H1 (cell line): Measurements from ENCODE around the gene RMP24.

Source experiments
- BRCA1 ChIP-seq: IDR thresholded peaks from 2 replicates; pipeline ENCODE4 v1.6.1; 2012; ENCODE audit warnings: low read depth, low read length, improper control_type of control experiment
- GTF2F1 ChIP-seq: IDR thresholded peaks from 2 replicates; pipeline ENCODE4 v1.6.1; 2012; ENCODE audit warnings: low read depth, low read length, improper control_type of control experiment, borderline replicate concordance
- MAFK ChIP-seq: IDR thresholded peaks from 2 replicates; pipeline ENCODE4 v1.6.1; 2012; ENCODE audit warnings: low read depth, mild to moderate bottlenecking, improper control_type of control experiment, low read length
- RFX5 ChIP-seq: IDR thresholded peaks from 2 replicates; pipeline ENCODE4 v1.6.1; 2011; ENCODE audit warnings: low read depth, low read length, improper control_type of control experiment, borderline replicate concordance
- SP1 ChIP-seq: IDR thresholded peaks from 2 replicates; pipeline ENCODE4 v1.6.1; 2011; ENCODE audit warnings: low read depth, low read length

RMP24 gene

DNA sequence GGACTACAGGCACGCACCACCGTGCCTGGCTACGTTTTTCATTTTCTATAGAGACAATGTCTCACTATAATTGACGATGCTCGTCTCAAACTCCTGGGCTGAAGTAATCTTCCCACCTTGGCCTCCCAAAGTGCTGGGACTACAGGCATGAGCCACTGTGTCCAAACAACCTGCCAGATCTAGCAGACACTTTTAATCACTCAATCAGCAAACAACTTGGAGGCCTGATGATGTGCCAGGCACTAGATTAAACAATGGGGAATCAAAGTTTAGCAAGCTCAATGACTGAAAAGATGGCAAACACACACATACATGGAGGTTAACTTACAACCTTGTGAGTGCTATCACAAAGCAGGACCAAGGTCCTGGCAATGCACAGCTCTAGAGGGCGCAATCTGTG is 29.8 kb upstream of the RMP24 start (continued):
- no peak for TF ChIP-seq RFX5
- TF ChIP-seq BRCA1 = no peak
- TF ChIP-seq GTF2F1 = no peak
- no peak for TF ChIP-seq MAFK
- TF ChIP-seq SP1 = no peak
- TF ChIP-seq, all 59 proteins: peak for 0
